NCI-H146 (cell line): ENCODE results near the gene RHOV.

ENCODE experiments used
- DNase-seq: peaks from one replicate; lab custom pipeline; 2025; lab: John Stamatoyannopoulos, UW

RHOV gene

DNA sequence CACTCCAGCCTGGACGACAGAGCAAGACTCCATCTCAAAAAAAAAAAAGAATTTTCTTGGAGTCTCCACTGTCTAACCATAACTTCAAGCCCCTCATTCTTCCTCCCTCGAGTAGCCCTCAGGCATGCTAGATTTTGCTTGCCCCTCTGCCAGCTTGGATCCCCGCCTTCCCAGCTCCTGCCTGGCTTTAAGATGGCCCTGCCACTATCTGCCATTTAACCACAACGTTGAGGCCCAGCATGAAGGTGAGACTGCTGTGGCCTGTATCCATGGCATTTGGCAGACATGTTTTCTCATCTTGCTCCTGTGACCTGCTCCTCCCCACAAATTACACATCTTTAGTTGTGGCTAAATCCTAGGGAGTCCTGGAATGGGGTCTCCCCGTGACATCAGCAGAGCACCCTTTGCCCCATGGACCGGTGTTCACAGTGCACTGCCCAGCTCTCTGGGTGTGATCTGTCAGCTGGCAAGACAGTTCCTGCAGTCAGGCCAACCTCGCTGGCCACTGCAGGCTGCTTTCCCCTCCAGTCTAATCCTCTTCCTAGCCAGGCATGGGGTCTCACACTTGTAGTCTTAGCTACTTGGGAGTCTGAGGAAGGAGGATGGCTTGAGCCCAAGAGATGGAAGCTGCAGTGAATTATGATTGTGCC lies 30.6 kb upstream of the RHOV start:
- DNase-seq: no peak

DNA sequence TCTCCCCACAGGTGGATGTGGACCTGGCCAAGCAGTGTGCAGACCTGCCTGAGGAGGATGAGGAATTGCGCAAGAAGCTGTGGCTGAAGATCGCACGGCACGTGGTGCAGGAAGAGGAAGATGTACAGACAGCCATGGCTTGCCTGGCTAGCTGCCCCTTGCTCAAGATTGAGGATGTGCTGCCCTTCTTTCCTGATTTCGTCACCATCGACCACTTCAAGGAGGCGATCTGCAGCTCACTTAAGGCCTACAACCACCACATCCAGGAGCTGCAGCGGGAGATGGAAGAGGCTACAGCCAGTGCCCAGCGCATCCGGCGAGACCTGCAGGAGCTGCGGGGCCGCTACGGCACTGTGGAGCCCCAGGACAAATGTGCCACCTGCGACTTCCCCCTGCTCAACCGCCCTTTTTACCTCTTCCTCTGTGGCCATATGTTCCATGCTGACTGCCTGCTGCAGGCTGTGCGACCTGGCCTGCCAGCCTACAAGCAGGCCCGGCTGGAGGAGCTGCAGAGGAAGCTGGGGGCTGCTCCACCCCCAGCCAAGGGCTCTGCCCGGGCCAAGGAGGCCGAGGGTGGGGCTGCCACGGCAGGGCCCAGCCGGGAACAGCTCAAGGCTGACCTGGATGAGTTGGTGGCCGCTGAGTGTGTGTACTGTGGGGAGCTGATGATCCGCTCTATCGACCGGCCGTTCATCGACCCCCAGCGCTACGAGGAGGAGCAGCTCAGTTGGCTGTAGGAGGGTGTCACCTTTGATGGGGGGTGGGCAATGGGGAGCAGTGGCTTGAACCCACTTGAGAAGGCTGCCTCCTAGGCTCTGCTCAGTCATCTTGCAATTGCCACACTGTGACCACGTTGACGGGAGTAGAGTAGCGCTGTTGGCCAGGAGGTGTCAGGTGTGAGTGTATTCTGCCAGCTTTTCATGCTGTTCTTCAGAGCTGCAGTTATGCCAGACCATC lies 28.8 kb upstream of the RHOV start:
- DNase-seq: no peak

DNA sequence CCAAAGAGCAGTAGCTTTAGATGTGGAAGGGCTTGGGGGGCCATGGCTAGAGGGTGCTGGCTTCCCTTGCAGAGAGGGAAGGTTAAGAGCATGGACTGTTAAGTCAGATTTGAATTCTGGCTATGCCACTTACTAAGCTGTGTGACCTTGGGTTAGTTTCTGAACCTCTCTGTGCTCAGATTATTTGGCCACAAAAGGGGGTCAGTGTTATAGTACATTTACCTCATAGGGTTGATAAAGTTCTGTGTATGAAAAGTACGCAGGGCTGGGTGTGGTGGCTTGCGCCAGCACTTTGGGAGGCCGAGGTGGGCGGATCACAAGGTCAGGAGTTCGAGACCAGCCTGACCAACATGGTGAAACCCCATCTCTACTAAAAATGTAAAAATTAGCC lies 27.0 kb upstream of the RHOV start:
- DNase-seq: no peak

DNA sequence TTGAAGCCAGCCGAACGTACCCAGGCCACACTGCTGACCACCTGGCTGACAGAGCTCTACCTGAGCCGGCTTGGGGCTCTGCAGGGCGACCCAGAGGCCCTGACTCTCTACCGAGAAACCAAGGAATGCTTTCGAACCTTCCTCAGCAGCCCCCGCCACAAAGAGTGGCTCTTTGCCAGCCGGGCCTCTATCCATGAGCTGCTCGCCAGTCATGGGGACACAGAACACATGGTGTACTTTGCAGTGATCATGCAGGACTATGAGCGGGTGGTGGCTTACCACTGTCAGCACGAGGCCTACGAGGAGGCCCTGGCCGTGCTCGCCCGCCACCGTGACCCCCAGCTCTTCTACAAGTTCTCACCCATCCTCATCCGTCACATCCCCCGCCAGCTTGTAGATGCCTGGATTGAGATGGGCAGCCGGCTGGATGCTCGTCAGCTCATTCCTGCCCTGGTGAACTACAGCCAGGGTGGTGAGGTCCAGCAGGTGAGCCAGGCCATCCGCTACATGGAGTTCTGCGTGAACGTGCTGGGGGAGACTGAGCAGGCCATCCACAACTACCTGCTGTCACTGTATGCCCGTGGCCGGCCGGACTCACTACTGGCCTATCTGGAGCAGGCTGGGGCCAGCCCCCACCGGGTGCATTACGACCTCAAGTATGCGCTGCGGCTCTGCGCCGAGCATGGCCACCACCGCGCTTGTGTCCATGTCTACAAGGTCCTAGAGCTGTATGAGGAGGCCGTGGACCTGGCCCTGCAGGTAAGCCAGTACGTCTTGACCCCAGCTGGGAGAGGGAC lies 26.4 kb upstream of the RHOV start:
- DNase-seq: no peak

DNA sequence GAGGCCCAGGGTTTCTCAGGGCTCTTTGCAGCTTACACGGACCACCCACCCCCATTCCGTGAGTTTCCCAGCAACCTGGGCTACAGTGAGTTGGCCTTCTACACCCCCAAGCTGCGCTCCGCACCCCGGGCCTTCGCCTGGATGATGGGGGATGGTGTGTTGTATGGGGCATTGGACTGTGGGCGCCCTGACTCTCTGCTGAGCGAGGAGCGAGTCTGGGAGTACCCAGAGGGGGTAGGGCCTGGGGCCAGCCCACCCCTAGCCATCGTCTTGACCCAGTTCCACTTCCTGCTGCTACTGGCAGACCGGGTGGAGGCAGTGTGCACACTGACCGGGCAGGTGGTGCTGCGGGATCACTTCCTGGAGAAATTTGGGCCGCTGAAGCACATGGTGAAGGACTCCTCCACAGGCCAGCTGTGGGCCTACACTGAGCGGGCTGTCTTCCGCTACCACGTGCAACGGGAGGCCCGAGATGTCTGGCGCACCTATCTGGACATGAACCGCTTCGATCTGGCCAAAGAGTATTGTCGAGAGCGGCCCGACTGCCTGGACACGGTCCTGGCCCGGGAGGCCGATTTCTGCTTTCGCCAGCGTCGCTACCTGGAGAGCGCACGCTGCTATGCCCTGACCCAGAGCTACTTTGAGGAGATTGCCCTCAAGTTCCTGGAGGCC lies 25.6 kb upstream of the RHOV start:
- DNase-seq: no peak

DNA sequence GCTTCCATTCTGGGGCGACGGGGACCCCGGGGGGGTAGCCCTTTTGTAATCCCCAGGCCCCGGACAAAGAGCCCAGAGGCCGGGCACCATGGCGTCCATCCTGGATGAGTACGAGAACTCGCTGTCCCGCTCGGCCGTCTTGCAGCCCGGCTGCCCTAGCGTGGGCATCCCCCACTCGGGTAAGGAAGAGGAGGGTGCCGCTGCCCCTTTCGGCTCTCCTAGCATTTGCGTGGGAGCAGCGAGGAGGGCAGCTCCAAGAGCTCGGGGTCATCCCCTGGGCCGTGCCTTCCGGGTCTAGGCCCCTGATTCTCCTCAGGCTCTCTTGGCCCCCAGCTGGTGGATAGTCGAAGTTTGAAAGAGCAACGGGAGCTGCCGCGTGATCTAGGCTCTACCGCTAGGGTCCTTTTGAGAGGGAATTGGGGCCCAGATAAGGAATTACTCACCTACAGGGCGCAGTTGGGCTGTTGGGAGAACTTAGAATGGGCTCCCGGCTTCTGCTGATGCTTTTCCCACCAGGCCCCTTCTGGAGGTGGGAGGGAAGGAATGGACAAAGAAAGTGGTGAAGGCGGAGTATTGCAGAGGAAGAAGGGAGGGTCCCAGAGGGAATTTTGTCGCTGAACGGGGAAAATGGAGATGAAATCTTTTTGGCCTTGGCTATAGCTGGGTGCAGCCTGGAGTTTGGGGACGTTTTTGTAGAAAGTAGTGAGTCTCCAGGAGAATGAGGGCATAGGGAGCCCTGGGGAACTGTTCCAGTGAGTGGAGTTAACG lies 20.8 kb upstream of the RHOV start:
- DNase-seq: peak; percentile 43

DNA sequence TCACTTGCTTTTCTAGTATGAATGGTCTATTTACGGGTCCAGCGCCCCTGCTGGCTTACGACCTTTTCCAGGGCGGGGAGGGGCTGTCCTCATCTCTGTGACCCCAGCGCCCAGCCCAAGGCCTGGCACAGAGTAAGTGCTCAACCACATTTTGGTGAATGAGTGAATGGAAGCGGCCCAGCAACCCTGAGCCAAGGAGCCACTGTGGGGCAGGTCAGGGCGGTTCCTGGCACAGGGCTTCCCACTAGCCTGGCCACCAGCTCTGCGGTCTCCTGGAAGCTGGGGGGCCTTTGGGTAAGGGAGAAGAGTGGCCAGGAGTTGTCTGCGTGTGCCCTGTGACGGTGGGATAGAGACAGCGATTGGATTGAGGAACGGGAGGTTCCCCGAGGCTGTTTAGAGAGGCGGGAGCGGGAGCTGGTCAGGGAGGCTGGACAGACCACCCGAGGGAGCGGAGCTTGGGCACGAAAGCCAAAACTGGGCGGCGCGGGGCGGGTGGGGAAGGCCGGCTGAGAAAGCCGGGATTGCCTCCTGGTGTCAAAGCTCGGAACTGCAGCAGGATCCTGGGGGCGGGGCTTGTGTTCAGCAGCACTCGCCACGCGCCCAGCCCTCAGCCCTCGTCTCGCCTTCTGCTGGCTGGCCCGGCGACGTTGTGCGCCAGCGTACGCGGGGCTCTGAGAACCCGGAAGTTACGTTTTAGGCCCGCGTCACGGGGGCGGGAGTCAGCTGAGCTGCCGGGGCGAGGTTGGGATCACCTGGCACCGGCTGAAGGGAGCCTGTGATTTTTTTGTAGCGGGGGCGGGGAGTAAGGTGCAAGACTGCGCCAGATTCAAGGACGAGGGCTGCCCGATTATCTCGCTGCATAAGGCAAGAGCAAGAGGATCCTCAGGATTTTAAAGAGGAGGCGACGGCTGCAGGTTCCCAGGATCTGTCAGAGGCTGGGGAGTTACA lies 20.0 kb upstream of the RHOV start, which contains the start of gene VPS18:
Gene VPS18, plus strand, starts transcription at position 718 of the 948 bp plus-strand sequence. CDS start 319 bp downstream, outside the sequence.
- DNase-seq: peak; percentile 94

DNA sequence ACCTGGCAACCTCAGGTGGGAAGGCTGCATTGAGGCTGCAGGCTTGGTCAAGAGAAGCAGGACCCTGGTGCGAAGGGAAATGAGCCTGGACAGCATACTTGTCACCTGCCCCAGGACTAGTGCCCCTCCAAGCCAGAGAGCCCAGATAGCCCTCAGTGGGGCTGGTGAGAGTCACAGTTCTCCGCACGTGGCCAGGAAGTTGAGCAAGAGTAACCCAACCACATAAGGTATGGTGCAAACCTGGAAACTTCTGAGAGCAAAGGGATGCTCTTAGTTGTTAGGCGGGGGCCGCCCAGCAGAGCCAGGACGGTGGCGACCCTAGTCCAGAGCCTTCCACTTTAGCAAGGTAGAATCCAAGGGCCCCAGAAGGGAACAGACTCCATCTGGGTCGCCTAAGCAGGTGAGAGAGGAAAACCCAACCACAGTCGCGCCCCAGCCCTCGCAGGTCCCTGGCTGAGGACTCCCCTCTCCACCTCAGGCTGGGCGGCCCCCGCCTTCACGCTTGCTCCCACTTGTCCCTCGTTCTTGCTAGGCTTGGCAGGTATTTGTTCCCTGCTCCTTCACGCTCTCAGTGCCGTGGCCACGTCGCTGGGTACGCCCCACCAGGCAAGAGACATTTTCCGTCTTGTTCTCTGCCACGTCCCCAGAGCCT lies 19.1 kb upstream of the RHOV start:
- no peak for DNase-seq

DNA sequence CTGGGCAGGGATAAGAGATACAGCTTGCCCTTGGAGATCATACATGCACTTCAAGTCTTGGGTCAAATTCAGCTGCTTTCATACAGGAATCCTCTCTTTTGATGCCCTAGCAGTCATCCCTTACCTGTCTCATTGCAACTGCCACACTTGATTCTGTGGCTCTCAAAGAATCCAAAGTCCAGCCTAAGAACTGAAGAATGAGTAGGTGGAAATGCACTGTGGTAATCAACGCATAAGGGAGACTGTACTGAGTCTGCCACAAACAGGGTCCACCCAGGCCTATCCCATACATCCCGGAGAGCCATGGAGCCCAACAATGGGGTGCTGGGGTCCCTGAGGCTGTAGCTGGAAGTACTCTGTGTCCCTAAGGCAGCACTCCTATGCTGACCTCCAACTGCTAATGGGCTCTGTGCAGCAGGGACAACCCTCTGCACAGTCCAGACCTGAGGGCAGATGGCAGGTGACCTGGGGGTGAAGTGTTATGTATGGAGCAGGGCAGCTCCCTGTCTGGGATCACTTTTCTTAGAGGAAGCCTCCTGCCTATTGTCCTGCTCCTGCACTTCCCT lies 18.5 kb upstream of the RHOV start:
- no peak for DNase-seq

DNA sequence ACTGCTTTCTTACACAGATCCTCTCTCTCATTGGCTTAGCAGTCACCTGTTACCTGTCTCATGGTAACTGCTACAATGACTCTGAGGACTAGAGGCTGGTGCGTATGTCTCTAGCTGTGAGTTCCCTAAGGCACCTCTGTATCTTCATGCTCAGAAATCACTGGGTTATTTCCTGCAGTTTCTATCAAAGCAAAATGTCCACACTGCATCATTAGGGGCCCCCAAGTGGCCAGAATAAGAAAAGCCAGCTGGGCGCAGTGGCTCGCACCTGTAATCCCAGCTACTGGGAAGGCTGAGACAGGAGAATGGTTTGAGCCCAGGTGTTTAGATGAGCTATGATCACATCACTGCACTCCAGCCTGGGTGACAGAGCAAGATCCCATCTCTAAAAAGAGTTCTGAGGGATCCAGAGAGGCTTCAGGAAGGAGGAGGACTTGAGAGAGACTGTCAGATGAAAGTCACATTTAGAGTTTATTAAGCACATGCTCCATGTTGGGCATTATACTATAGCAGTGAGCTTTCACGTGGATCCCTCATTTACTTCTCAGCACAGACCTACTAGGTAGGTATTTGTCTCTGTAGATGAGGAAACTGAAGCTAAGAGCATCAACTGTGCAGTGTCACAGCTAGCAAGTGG lies 17.9 kb upstream of the RHOV start:
- peak; percentile 64 for DNase-seq

DNA sequence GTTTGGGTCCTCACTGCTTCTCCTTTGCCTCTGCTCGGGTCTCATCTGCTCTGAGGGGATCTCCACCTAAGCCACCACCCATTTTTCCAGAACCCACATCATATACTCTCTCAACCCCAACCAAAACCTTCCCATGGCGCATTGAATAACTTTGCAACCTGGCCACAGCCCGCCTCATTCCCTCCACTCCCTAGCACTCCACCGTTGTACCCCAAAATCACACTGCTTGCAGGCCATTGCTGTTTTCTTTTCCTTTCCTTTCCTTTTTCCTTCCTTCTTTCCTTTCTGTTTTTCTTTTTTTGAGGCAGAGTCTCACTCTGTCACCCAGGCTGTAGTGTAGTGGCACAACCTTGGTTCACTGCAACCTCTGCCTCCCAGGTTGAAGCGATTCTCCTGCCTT lies 17.1 kb upstream of the RHOV start:
- DNase-seq: no peak

DNA sequence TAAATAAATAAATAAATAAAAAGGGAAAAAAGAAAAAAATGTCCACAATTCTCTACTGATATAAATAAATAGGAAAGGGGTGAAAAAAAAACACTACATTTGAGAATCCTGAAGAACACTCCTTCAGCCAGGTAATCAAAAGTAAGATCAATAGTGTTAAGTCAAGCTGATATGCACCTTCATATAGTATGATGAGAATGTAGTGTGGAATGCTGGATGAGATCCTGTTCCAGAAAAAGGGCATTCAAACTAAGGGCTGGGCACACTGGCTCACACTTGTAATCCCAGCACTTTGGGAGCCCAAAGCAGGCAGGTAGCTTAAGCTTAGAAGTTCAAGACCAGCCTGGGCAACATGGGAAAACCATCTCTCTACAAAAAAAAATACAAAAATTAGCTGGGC lies 15.1 kb upstream of the RHOV start:
- no peak for DNase-seq

DNA sequence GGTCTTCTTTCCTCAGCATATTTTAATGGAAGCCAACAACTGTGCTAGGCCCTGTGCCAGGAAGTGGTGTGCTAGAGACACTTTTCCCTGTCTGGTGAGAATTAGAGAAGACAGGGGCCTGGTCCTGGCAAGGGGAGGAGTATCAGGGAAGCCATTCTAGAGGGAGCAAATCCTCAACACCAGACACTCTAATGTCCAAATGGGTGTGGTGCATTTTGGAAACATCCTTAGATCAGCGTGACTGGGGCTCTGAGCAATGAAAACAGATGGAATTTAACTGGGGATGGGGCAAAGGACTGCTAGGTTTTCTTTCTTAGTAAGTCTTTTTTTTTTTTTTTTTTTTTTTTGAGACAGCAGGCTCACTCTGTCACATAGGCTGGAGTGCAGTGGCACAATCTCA lies 12.6 kb upstream of the RHOV start:
- DNase-seq: no peak

DNA sequence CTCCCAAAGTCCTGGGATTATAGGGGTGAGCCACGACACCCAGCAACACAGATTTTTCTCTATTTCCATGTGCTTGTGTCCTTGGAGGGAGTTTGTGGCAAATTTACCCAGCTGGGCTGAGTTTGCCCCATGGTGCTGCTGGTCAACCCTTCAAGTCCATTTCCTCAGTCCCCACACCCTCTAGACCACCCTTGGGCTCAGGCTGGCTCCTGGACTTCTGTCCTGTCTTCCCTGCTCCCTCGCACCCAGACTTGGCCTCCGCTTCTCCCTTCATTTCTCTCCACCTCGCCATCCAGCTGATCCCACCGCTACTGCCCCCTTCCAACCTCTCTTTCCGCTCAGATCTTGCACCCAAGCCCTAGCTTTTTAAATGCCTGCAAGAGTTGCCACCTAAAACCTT lies 7.3 kb upstream of the RHOV start:
- DNase-seq: no peak

DNA sequence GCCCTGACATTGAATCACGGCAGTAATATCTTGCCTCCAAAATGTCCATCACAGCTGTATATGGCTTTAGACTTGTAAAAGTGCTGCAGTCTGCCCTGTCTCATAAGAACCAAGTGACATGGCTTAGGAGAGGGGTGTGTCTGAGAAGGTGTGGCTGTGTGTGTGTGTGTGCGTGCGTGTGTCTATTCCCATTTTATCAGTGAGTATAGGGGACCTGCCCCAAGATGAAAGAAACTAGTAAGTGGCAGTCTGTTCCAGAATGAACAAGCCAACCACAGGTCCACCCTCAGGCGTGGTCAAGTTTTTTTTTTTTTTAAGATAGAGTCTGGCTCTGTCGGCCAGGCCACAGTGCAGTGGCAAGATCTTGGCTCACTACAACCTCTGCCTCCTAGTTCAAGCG lies 5.6 kb upstream of the RHOV start:
- DNase-seq: no peak

DNA sequence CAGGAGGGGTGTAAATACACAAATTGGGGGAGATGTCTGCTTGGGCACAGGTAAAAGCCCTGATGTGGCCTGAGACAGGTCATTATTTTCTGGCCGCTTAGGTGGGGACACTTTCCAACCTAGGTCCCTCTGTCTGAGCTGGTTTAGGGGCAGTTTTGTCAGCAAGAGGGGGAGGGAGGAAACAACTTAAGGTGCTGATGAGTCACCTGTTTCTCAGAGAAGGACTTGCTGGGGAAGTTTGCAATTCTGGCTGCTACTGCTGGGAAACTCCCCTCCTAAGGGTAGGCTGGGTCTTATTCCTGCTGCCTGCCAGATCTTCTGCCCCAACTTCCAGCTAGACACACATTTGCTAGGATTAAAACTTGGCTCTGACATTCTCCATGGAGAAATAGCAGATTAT lies 4.8 kb upstream of the RHOV start:
- DNase-seq: no peak

DNA sequence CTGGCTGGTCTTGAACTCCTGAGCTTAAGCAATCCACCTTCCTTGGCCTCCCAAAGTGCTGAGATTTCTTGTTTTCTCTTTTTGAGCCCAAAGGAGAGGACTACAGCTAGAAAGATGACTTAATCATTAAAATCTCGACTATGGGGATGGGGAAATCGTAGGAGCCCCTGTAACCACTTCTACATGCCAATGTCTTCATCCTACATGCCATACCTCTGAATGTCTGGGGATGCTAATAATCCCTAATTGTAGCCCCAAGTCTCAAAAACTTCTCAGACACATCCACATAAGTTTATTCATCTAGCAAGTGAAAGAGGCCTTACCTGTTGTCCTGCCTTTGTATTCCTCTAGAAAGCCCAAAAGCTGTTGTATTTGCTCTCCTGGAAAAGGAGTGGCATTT lies 3.7 kb upstream of the RHOV start:
- no peak for DNase-seq

DNA sequence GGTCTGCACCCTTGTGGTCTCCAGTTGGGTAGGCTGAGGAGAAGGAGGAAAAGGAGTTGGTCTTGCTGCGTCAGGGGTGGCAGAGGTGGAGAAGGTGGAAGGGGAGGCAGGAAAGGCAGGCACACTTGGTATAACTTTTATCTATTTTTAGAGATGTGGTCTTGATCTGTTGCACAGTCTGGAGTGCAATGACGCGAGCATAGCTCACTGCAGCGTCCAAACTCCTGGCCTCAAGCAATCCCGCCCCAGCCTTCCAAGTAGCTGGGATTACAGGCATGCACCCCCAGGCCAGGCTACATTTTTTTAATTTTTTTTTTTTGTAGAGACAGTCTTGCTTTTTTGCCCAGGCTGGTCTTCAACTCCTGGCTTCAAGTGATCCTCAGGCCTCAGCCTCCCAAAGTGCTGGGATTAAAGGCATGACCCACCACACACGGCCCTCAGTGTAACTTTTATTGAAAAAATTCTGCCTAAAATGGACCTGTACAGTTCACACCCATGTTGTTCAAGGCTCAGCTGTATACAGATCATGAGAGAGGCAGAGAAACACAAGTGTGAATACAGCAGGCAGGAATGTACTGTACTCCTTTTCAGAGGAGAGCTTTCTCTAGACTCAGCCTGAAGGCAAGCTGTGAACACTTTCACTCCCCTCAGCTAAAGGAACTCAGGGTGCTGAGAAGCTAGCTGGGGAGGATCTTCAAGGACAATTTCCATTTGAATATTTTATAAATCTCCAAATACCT lies 2.1 kb upstream of the RHOV start:
- DNase-seq: no peak
